OCI-LY1 (cell line): ENCODE data around the gene ADARB2.

Source experiments
- H2AFZ ChIP-seq: fragments of 200-600 bp; sonication (generic), shearing (Covaris generic); 2 replicates; pipeline ENCODE4 v1.6.0; 2014; ENCODE audit warnings: antibody characterized with exemption, mild to moderate bottlenecking, low read length
- H3F3A ChIP-seq: fragments of 200-600 bp; sonication (generic), shearing (Covaris generic); 2 replicates; pipeline ENCODE4 v1.6.0; 2014; ENCODE audit warnings: mild to moderate bottlenecking, antibody characterized with exemption, low read length, moderate library complexity; ENCODE audit not compliant: insufficient read depth
- H3K27ac ChIP-seq: fragments of 200-600 bp; sonication (generic); 2 replicates; pipeline ENCODE4 v1.5.1; 2014; ENCODE audit warnings: low read length, mixed run types, mild to moderate bottlenecking, low read depth; ENCODE audit not compliant: poor library complexity, severe bottlenecking
- H3K27me3 ChIP-seq: fragments of 200-600 bp; sonication (generic); 2 replicates; pipeline ENCODE4 v1.6.0; 2014; ENCODE audit warnings: antibody characterized with exemption, mild to moderate bottlenecking, low read length, moderate library complexity; ENCODE audit not compliant: insufficient read depth
- H3K36me3 ChIP-seq: fragments of 200-600 bp; sonication (generic); 2 replicates; pipeline ENCODE4 v1.6.1; 2014; ENCODE audit warnings: mild to moderate bottlenecking, antibody characterized with exemption, low read length, moderate library complexity, mixed read lengths; ENCODE audit not compliant: insufficient read depth
- H3K4me1 ChIP-seq: fragments of 200-600 bp; sonication (generic); 2 replicates; pipeline ENCODE4 v1.5.1; 2014; ENCODE audit warnings: mild to moderate bottlenecking, low read length, moderate library complexity; ENCODE audit not compliant: insufficient read depth, severe bottlenecking
- H3K4me2 ChIP-seq: fragments of 200-600 bp; sonication (generic), shearing (Covaris generic); 2 replicates; pipeline ENCODE4 v1.6.1; 2014; ENCODE audit warnings: low read length
- H3K4me3 ChIP-seq: fragments of 200-600 bp; sonication (generic); 2 replicates; pipeline ENCODE4 v1.5.1; 2014; ENCODE audit warnings: low read length, low read depth, mild to moderate bottlenecking, mixed read lengths; ENCODE audit not compliant: poor library complexity, severe bottlenecking
- H3K79me2 ChIP-seq: fragments of 200-600 bp; shearing (Covaris generic); 2 replicates; pipeline ENCODE4 v1.6.1; 2016; ENCODE audit warnings: mixed run types, low read length, mixed read lengths; ENCODE audit not compliant: insufficient read depth
- H3K9ac ChIP-seq: fragments of 200-600 bp; sonication (generic), shearing (Covaris generic); 2 replicates; pipeline ENCODE4 v1.6.1; 2014; ENCODE audit warnings: mild to moderate bottlenecking, low read length, mixed read lengths
- H3K9me2 ChIP-seq: fragments of 200-600 bp; sonication (generic), shearing (Covaris generic); 2 replicates; pipeline ENCODE4 v1.6.1; 2014; ENCODE audit warnings: low read depth, mild to moderate bottlenecking, low read length, mixed read lengths
- H3K9me3 ChIP-seq: fragments of 200-600 bp; shearing (Covaris generic); 2 replicates; pipeline ENCODE4 v1.6.1; 2014; ENCODE audit warnings: low read length, mixed read lengths
- H4K20me1 ChIP-seq: fragments of 200-600 bp; sonication (generic), shearing (Covaris generic); 2 replicates; pipeline ENCODE4 v1.6.0; 2016; ENCODE audit warnings: mild to moderate bottlenecking, low read length; ENCODE audit not compliant: insufficient read depth
- EZH2 ChIP-seq: fragments of 200-600 bp; sonication (generic), shearing (Covaris generic); IDR thresholded peaks from 2 replicates; pipeline ENCODE4 v1.8.0; 2017; ENCODE audit warnings: borderline replicate concordance, mixed run types, mild to moderate bottlenecking, antibody characterized with exemption, low read length, moderate library complexity, mixed read lengths
- TF ChIP-seq, protein P1 (sequence below): fragments of 200-600 bp; sonication (generic), shearing (Covaris generic); IDR thresholded peaks from 2 replicates; pipeline ENCODE4 v1.5.1; 2017; ENCODE audit warnings: mild to moderate bottlenecking, antibody characterized with exemption, low read length, moderate library complexity, mixed read lengths

ADARB2 gene

DNA sequence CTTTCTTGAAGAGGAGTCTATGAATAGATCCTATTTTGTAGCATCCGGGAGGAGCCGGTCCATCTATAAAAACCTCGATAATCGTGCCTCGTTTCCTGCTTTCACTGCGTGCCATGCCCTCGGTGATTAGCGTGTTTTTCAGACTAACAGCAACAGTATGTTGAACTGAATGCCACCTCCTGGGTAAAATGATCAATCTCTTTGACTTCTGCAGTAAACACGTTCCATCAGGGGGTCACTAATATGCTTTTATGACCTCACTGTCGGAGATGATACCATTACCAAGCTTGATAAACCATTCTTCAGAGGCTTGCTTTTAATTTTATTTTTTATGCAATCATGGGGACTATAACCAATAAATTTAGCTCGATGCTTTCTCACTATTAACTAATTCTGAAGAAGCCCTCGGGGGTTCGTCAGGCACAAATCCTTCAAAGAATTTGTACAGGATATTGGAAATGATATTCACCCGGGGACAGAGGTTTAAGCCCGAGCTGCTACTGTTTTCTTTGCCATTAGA, 228.3 kb downstream of the ADARB2 start:
- Histone ChIP-seq H3K4me1 (peaks cover 33% of the 10 kb centered on the region), H3K27ac (no peak overlapping the region)

DNA sequence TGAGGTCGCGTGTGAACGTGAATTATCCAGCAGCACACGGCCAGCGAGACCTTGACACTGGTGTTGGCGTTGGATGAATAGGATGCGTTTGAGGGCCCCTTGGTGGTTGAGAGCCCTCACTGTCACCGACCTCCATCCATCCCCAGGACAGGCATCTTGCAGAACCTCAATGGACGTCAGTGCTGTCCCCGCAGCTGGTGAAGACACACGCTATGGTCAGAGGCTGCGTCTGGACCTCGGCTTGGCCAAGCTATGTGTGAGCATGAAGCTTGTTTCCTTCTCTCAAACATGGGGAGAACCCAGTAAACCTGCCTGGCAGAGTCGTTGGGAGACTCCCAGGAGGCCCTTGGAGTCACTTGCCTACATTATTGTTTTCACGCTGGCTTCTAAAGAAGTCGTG, 229.2 kb downstream of the ADARB2 start:
- no peaks in the 10 kb centered on the region for H3K9me2 ChIP-seq
- peaks cover 5% of the 10 kb centered on the region; the same call in 1 of the 2 replicates for H3K36me3 ChIP-seq
- H3K9ac ChIP-seq, result no peak overlapping the region
- no peak for TF ChIP-seq EZH2
- TF ChIP-seq, protein P1, sequence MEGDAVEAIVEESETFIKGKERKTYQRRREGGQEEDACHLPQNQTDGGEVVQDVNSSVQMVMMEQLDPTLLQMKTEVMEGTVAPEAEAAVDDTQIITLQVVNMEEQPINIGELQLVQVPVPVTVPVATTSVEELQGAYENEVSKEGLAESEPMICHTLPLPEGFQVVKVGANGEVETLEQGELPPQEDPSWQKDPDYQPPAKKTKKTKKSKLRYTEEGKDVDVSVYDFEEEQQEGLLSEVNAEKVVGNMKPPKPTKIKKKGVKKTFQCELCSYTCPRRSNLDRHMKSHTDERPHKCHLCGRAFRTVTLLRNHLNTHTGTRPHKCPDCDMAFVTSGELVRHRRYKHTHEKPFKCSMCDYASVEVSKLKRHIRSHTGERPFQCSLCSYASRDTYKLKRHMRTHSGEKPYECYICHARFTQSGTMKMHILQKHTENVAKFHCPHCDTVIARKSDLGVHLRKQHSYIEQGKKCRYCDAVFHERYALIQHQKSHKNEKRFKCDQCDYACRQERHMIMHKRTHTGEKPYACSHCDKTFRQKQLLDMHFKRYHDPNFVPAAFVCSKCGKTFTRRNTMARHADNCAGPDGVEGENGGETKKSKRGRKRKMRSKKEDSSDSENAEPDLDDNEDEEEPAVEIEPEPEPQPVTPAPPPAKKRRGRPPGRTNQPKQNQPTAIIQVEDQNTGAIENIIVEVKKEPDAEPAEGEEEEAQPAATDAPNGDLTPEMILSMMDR, result no peak
- no peak overlapping the region for H3K4me3 ChIP-seq
- H3K27me3 ChIP-seq, result no peaks in the 10 kb centered on the region
- H3K4me2 ChIP-seq, result no peak overlapping the region
- no peaks in the 10 kb centered on the region for H3F3A ChIP-seq
- peaks cover 10% of the 10 kb centered on the region for H3K9me3 ChIP-seq
- peaks cover 35% of the 10 kb centered on the region for H3K4me1 ChIP-seq
- no peak overlapping the region for H2AFZ ChIP-seq
- H3K79me2 ChIP-seq, result no peaks in the 10 kb centered on the region
- no peaks in the 10 kb centered on the region for H4K20me1 ChIP-seq
- H3K27ac ChIP-seq, result no peak overlapping the region

More for the DNA sequence above, 228.3 kb downstream of the ADARB2 start:
- Histone ChIP-seq H3K9me2 (no peaks in the 10 kb centered on the region), H3K27me3 (no peaks in the 10 kb centered on the region), H2AFZ (no peak overlapping the region), H3K4me3 (no peak overlapping the region), H4K20me1 (no peaks in the 10 kb centered on the region), H3K79me2 (no peaks in the 10 kb centered on the region), H3K9me3 (peaks cover 2% of the 10 kb centered on the region; the same call in 1 of the 2 replicates), H3K36me3 (peaks cover 3% of the 10 kb centered on the region; the same call in 1 of the 2 replicates), H3K4me2 (no peak overlapping the region), H3K9ac (no peak overlapping the region), H3F3A (no peaks in the 10 kb centered on the region)
- TF ChIP-seq, protein P1, result no peak
- no peak for TF ChIP-seq EZH2

DNA sequence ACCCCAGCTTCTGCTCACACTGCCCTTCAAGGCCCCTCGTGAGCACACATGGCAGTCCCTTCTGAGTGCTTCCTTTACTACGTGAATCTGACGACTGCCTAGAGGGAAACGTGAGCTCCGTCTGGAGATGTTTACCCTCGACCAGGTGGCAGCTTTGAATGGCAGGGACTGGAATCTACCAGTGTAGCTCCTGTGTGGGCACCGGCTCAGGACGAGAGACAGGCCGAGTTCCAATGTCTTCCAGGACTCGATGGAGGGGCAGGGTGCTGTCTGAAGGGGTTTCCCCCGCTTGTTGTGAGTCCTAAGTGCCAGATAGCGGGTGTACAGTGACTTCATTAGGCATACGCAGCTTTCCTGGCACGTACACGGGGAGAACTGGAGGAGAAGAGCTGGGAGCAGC, 229.9 kb downstream of the ADARB2 start:
- H3K4me1 ChIP-seq, result peaks cover 42% of the 10 kb centered on the region
- no peaks in the 10 kb centered on the region for H3K79me2 ChIP-seq
- H3K9me2 ChIP-seq, result no peaks in the 10 kb centered on the region
- H3K4me3 ChIP-seq, result no peak overlapping the region
- H3K27me3 ChIP-seq, result no peaks in the 10 kb centered on the region
- H3K4me2 ChIP-seq, result no peak overlapping the region
- H2AFZ ChIP-seq, result no peak overlapping the region
- TF ChIP-seq, protein P1, result no peak
- no peak for TF ChIP-seq EZH2
- H3F3A ChIP-seq, result no peaks in the 10 kb centered on the region
- peaks cover 5% of the 10 kb centered on the region; the same call in 1 of the 2 replicates for H3K36me3 ChIP-seq
- no peak overlapping the region for H3K9ac ChIP-seq
- no peak overlapping the region for H3K27ac ChIP-seq
- H4K20me1 ChIP-seq, result no peaks in the 10 kb centered on the region
- H3K9me3 ChIP-seq, result peaks cover 10% of the 10 kb centered on the region
